IPS-18c (cell line): Measurements from ENCODE around the gene EXOSC6.
A peak's percentile ranks its signal among the peaks of the same experiment; 100 is the strongest.
"Not testable (repeated sequence)": the region's sequence is repeated elsewhere in the genome, so short reads cannot be mapped to it uniquely, and the experiment has no call there.

Experiments
- H3K4me3 ChIP-seq: 2 replicates; pipeline ENCODE4 v1.7.0; 2013; ENCODE audit warnings: low read depth, mild to moderate bottlenecking, low read length, moderate library complexity; ENCODE audit not compliant: insufficient read depth
- H3K9me3 ChIP-seq: one replicate; pipeline ENCODE4 v1.6.1; 2013; ENCODE audit warnings: mild to moderate bottlenecking, low read length, moderate library complexity; ENCODE audit not compliant: control insufficient read depth, insufficient read depth

EXOSC6 gene

DNA sequence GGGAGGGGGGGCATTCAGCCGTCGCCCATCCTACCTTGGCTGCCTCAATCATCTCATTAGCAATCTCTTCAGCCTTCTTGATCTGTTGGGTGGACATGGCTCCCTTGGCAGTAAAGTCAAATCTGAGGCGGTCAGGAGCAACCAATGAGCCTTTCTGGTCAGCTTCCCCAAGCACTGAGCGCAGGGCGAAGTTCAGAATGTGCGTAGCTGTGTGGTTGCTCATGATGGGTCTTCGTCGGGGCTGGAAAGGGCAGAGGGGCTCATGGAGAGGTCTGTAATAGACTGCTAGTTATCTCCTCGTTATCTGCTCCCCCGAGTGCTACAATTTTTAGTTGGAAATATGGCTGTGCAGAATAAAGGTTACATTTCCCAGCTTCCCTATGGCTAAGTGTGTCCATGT is 7.2 kb upstream of the EXOSC6 start:
- H3K4me3 ChIP-seq, result no peak overlapping the region
- H3K9me3 ChIP-seq, result no peaks in the 10 kb centered on the region

DNA sequence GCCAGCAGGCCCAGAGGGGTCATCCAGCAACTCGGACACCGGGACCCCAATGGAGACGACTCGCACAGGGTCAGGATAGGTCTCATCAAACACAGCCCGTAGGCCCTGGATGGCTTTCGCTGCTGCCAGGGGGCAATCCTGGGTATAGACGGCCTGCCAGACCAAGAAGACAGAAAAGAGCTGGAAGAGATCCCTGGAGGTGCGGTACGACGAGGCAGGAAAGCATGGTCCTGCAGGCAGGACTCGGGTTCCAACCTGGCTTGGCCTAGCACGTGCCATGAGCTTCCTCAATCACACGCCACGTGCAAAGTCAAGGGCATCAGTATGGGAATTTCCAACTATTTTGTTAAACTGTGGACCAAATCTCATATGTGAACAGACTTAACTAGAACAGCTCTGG is 6.3 kb upstream of the EXOSC6 start:
- H3K4me3 ChIP-seq, result no peak overlapping the region
- H3K9me3 ChIP-seq, result no peaks in the 10 kb centered on the region

DNA sequence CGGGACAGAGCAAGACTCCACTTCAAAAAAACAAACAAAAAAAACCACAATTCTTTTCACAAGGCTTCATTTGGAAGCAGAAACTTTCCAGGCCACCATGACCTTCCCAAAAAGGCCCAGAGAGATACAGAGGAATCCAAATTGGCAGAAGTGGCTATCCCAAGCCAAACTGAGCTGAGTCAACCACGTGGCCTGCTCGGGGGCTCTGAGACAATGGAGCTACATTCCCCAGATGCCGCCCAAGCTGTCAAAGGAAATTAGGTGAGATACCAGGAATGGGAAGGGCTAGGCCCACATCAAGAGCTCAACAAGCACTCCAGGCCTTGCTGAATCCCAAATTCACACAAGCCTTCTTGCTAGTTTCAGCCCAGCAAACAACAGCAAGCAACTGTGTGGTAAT is 5.7 kb upstream of the EXOSC6 start:
- Histone ChIP-seq H3K9me3 (no peaks in the 10 kb centered on the region), H3K4me3 (no peak overlapping the region)

DNA sequence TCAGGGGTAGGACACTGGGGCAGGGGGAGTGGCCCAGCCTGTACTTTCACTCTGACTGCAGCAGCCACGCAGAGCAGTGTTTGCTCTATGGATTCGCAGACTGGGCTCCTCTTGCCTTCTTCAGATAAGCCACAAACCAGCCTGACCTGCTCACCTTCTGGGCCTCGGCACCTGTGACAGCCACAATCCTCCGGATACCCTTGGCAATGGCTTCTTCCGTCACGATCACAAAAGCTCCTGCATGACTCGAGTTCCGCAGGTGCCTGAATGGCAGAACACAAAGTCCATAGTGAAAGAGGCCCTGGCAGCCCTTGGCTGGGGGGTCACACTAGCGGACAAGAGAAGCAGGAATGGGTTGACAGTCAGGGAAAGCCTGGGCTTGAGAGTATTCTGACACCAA is 3.8 kb upstream of the EXOSC6 start:
- Histone ChIP-seq H3K4me3 (no peak overlapping the region), H3K9me3 (no peaks in the 10 kb centered on the region)

DNA sequence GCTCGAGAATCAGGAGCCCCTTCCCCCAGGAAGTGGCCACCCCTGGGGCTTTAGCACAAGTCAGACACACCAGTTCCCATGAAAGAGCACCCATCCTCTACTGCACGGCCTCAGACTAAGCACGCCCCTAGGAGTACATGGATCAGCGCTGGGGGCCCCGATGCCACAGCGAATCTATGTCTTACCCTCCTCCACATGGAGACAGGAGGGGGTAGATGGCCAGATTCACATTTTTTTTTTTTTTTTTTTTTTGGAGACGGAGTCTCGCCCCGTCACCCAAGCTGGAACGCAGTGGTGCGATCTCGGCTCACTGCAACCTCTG is 3.2 kb upstream of the EXOSC6 start:
- H3K9me3 ChIP-seq, result no peaks in the 10 kb centered on the region
- H3K4me3 ChIP-seq, result no peak overlapping the region

DNA sequence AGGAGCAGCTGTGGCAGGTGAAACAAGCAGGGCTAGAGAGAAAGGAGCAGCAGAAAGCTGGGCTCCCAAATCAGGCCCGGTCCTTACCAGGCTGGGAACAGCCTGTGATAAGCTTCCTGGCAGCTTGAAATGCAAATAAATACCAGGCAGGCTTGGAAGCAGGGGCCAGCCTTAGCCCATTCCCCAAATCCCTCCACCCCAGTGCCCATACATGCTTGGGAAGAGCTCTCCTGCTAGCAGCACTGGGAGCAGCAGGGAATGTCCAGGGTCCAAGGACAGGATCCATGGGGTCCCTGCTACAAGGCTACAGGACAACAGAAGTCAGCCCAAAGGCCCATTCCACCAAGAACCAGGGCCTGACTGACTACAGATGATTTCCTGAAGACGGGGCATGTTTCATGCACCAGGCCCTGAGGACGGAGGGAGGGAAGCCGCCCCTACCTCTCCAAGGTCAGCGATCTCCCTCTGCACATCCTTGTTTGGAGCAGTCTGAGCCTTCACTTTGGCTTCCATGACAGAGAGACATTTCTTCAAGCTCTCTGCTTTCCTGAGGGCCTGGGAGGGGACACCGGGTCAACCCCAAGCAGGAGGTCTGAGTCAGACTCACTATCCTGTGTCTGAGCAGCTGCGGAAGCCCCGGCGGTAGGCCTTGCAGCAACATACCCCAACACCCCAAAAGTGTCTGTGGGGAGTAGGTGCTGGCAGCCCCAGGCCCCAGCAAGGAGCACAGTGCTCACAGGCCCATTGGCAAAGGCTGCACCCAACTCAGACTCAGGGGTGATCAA is 2.6 kb upstream of the EXOSC6 start:
- H3K9me3 ChIP-seq, result no peaks in the 10 kb centered on the region

DNA sequence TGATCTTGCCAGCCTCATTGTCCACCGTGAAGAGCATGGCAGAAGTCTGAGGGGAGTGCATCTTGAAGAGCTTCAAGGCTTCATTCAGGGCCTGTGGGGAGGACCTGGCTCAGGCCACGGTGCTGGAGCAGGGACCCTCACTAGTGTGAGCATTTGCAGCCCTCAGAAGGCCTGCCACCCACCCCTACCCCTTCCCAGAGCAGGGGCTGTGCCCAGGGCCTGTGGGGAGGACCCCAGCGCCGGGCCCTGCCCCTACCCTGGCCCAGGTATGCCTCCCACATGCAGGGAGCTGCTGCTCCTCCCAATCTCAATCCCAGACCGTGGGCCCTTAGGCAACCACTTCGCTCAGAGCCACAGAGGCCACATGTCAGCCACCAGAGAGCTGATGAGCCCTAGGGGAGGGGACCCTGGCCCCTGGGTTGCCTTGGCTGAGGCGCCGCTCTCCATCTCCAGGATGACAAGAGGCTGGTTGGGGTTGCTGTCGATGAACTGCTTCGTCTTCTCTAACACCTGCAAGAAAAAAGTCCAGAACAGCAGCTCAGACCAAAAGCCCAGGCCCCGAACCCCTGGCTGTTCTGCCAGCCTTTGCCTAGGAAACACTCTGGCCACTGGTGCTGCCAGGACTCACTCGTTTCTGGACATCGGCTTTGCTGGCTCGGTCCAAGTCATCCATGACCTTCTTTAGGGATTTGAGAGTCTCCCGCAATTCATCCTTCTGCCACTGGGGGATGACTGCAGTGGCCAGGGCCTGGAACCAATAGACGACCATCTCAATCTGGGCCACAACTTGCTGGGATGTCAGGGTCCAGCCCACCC is 1.8 kb upstream of the EXOSC6 start:
- Histone ChIP-seq H3K9me3 (no peaks in the 10 kb centered on the region), H3K4me3 (no peak overlapping the region)

More for the DNA sequence above, 2.6 kb upstream of the EXOSC6 start:
- H3K4me3 ChIP-seq, result no peak overlapping the region

DNA sequence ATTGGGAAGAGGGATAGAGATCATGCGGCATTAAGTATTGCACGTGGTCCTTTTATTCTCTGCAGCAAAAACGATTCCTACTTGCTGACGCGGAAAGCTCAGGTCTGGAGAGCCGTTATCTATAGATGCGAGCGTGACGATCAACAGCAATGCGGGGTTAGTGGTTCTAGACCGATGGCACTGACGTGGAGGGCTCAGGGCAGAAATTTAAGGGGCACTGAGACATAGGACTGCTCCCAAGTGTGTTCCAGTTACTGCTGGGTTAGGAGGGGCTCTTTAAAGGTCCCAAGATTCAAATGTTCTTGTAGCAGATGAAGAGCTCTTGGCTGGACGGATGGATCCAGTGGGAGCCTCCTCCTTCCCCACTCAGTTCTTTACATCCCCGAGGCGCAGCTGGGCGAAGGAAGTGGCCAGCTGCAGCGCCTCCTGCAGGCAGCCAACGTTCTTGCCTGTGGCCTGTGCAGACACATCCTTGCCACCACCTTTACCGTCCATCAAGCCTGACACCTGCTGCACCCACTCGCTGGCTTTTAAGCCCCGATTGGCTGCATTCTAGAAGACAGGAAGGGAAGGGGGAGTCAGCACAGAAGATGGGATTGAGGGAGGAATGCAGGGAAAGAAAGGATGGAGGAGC is 732 bp upstream of the EXOSC6 start:
- Histone ChIP-seq H3K4me3 (no peak overlapping the region), H3K9me3 (no peaks in the 10 kb centered on the region)

DNA sequence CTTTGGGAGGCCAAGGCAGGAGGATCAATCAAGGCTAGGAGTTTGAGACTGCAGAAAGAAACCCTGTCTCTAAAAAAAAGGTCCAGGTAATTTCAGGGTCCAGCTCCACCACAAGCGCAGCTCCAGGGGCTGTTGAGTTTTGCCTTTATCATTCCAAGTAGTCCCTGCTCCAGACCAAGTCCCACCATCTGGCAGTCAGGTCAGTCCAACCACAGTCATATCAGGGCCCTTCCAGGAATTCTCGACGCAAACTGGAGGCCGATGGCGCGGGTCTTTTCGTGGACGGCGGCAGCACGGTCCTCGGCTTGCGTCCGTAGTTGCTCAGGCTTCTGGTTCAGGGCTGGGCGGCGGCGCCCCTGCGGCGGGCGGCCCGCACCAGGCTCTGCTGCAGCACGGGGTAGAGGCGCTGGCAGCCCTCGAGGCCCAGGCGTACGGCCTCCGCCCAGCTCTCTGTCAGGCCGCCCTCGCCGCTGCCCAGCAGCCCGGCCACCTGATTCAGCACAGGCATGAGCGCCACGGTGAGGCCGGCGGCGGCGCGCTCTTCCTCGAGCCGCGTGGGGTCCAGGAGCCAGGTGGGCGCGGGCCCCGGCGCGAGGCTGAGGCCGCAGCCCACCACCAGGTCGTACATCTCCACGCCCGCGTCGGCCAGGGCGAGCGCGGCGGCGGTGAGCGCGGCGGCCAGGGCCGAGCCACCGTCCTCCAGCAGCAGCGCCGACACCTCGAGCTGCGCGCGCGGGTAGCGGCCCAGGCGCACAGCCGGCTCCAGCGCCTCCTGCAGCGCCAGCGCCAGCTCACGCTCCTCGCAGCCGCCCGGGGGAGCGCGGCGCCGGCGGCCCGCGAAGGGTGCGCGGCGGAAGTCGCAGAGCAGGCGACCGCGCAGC is 752 bp downstream of the EXOSC6 start:
- no peaks in the 10 kb centered on the region for H3K9me3 ChIP-seq
- peak overlapping the region; percentile 80 for H3K4me3 ChIP-seq

DNA sequence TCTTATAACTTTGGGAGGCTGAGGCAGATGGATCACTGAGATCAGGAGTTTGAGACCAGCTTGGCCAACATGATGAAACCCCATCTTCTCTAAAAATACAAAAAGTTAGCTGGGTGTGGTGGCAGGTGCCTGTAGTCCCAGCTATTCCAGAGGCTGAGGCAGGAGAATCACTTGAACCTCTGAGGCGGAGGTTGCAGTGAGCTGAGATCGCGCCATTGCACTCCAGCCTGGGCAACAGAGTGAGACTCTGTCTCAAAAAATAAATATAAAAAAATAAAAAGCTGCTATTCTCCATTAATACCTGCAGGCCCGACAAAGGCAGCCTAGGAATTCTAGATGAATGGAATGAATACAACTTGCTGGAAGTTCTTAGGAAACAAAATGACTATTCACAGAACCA is 2.0 kb downstream of the EXOSC6 start:
- H3K4me3 ChIP-seq, H3K9me3 ChIP-seq: not testable (repeated sequence)

DNA sequence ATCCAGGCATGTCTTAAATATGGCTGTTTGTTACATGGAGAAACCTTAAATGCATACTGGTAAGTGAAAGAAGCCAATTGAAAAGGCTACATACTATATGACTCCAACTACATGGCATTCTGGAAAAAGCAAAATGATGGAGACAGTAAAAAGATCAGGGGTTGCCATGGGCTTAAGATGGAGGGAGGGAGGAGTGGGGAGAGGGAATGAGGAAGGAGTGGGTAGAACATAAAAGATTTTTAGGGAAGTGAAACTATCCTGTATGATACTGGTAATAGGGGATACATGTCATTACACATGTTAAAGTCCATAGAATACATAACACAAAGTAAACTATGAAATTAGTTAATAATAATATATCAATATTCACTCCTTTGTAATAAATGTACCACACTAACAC is 13.0 kb downstream of the EXOSC6 start:
- not testable (repeated sequence) for H3K9me3 ChIP-seq, H3K4me3 ChIP-seq

DNA sequence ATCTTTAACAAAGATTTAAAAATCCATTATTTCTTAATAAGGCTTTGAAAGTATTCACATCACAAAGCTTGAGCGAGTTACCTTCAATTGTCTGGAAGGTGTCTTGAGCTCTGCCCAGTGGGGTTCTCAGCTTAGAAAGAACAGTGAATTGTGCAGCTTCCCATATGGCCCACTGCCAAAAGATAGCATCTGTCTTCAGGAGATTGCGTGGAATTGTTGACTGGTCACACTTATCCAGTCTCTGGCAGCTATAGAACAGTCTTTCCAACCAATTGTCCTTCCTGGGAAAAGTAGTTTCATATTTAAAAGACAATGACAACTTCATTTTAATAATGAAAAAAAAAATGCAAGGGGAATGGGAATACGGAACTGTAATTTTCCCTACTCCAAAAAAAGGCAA is 19.9 kb downstream of the EXOSC6 start:
- H3K9me3 ChIP-seq, H3K4me3 ChIP-seq: not testable (repeated sequence)

DNA sequence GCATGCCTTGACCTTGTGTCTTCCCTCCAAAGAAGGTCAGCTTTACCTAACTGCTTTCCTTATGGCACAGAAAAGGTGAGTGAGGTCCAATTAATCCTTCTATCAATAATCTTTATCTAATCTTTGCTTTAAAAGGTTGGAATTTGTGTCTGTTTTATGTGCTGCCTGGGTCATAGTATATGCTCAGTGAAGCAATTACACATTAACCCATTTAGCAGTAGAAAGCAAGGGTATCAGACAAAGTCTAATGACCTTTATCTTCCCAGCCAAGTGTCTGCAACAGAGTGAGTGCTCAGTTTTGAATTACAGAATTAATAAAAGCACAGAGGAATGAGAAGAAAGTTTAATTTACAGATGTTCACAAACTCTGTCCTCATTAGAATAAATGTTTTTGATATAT is 25.7 kb downstream of the EXOSC6 start:
- not testable (repeated sequence) for H3K4me3 ChIP-seq, H3K9me3 ChIP-seq

DNA sequence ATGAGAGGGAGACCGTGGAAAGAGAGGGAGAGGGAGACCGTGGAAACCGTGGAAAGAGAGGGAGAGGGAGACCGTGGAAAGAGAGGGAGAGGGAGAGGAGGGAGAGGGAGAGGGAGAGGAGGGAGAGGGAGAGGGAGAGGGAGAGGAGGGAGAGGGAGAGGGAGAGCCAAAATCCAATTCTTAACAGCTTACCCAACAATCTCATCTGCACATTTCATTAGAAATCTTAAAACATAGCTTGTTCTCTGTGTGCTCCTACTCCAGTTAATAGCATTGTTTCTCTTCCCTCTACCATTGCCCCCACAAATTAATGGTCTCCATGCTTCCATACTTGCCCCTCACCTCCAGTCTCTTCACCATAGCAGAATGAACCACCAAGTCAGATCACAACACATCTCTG is 26.3 kb downstream of the EXOSC6 start:
- not testable (repeated sequence) for H3K4me3 ChIP-seq, H3K9me3 ChIP-seq

DNA sequence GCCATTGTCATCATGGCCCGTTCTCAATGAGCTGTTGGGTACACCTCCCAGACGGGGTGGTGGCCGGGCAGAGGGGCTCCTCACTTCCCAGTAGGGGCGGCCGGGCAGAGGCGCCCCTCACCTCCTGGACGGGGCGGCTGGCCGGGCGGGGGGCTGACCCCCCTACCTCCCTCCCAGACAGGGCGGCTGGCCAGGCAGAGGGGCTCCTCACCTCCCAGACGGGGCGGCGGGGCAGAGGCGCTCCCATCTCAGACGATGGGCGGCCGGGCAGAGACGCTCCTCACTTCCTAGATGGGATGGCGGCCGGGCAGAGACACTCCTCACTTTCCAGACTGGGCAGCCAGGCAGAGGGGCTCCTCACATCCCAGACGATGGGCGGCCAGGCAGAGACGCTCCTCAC is 27.1 kb downstream of the EXOSC6 start:
- H3K9me3 ChIP-seq, H3K4me3 ChIP-seq: not testable (repeated sequence)

DNA sequence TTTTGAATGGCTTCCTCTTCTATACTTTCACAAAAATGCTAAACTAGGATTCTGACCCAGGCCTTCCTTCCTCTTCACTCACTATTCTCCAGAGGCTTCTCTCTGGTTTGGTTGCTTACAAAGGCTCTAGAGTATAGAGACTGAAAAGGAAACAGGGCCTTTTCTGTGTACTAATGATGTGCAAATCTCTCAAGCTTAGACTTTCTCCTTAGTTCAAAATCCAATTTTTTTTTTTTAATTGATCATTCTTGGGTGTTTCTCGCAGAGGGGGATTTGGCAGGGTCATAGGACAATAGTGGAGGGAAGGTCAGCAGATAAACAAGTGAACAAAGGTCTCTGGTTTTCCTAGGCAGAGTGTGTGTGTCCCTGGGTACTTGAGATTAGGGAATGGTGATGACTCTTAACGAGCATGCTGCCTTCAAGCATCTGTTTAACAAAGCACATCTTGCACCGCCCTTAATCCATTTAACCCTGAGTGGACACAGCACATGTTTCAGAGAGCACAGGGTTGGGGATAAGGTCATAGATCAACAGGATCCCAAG is 27.7 kb downstream of the EXOSC6 start:
- not testable (repeated sequence) for H3K9me3 ChIP-seq, H3K4me3 ChIP-seq

DNA sequence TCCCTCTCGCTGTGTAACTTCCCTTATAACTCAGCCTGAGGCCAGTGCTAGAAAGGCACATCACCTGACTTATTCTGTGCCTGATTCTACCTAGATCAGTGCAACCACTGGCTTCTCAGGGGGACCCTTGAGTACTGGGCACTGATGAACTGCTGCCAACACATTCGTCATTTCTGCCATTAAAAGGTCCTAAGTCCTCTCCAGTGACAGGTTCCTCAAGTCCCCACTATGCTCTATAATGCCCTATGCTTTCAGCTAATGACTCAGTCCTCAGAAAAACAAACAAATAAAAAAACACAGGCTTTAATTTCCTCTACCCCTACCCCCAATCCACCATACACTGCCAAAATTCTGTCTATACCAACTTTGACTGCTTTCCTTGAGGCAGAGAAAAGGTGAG is 28.5 kb downstream of the EXOSC6 start:
- H3K9me3 ChIP-seq, H3K4me3 ChIP-seq: not testable (repeated sequence)
